Mesendoderm (in vitro differentiated cells): ENCODE measurements around the gene FASN.
A peak's percentile ranks its signal among the peaks of the same experiment; 100 is the strongest.

Experiments
- DNase-seq: peaks from one replicate; pipeline ENCODE4 v3.0.0; 2013
- H2AK5ac ChIP-seq: 2 replicates; pipeline ENCODE4 v1.6.1; 2013; ENCODE audit warnings: low read length, inconsistent platforms
- H2BK120ac ChIP-seq: 2 replicates; pipeline ENCODE4 v1.6.1; 2013; ENCODE audit warnings: low read depth, mild to moderate bottlenecking, low read length, moderate library complexity, mixed read lengths
- H2BK15ac ChIP-seq: replicated peaks from 2 replicates; pipeline ENCODE4 v1.6.1; 2013; ENCODE audit warnings: low read depth, mild to moderate bottlenecking, moderate library complexity
- H2BK5ac ChIP-seq: 2 replicates; pipeline ENCODE4 v1.6.1; 2013; ENCODE audit warnings: low read length, inconsistent platforms
- H3K18ac ChIP-seq: 2 replicates; pipeline ENCODE4 v1.6.1; 2013; ENCODE audit warnings: mild to moderate bottlenecking, low read length, mixed read lengths
- H3K23ac ChIP-seq: one replicate; pipeline ENCODE4 v1.6.1; 2013; ENCODE audit warnings: low read length
- H3K27ac ChIP-seq: 2 replicates; pipeline ENCODE4 v1.5.1; 2013; ENCODE audit warnings: low read depth, mild to moderate bottlenecking, inconsistent platforms, low read length, moderate library complexity
- H3K27me3 ChIP-seq: 2 replicates; pipeline ENCODE4 v1.6.1; 2013; ENCODE audit warnings: low read length, control low read depth, mild to moderate bottlenecking, inconsistent platforms; ENCODE audit not compliant: insufficient read depth, poor library complexity
- H3K36me3 ChIP-seq: 2 replicates; pipeline ENCODE4 v1.6.1; 2013; ENCODE audit warnings: low read length, inconsistent platforms; ENCODE audit not compliant: control insufficient read depth, insufficient read depth
- H3K4ac ChIP-seq: one replicate; pipeline ENCODE4 v1.6.1; 2013; ENCODE audit warnings: low read depth, mild to moderate bottlenecking, low read length, moderate library complexity
- H3K4me1 ChIP-seq: 2 replicates; pipeline ENCODE4 v1.6.1; 2013; ENCODE audit warnings: low read depth, low read length, inconsistent platforms; ENCODE audit not compliant: control insufficient read depth
- H3K4me2 ChIP-seq: 2 replicates; pipeline ENCODE4 v1.6.1; 2013; ENCODE audit warnings: low read length
- H3K4me3 ChIP-seq: 2 replicates; pipeline ENCODE4 v1.5.1; 2013; ENCODE audit warnings: mild to moderate bottlenecking, low read length
- H3K56ac ChIP-seq: one replicate; pipeline ENCODE4 v1.6.1; 2013; ENCODE audit warnings: low read length
- H3K79me1 ChIP-seq: 2 replicates; pipeline ENCODE4 v1.6.1; 2013; ENCODE audit warnings: low read length, inconsistent platforms
- H3K79me2 ChIP-seq: 2 replicates; pipeline ENCODE4 v1.6.1; 2013; ENCODE audit warnings: mild to moderate bottlenecking, low read length; ENCODE audit not compliant: control insufficient read depth, insufficient read depth
- H3K9ac ChIP-seq: 2 replicates; pipeline ENCODE4 v1.6.1; 2013; ENCODE audit warnings: low read length, inconsistent platforms
- H4K5ac ChIP-seq: one replicate; pipeline ENCODE4 v1.6.1; 2013; ENCODE audit warnings: low read length
- H4K8ac ChIP-seq: one replicate; pipeline ENCODE4 v1.6.1; 2013; ENCODE audit warnings: low read depth, mild to moderate bottlenecking, control low read depth, low read length, moderate library complexity
- WGBS: extraction: QIAGEN DNeasy Blood & Tissue Kit; methylation state at CpG from one replicate; pipeline ENCODE4 v1.1.7; 2013; ENCODE audit warnings: low lambda C conversion rate, missing lambda C conversion rate; ENCODE audit not compliant: insufficient coverage; ENCODE audit errors: extremely low coverage; 5-methylcytosine and 5-hydroxymethylcytosine counted together

FASN gene

GRCh38 chr17:82110298-82110697 lies 12.3 kb upstream of the FASN start:
- H3K56ac ChIP-seq, result no peak overlapping the region

GRCh38 chr17:82108961-82109475 lies 11.0 kb upstream of the FASN start:
- peaks cover 5% of the 10 kb centered on the region for H3K4me1 ChIP-seq
- H3K4me3 ChIP-seq, result no peak overlapping the region
- no peaks in the 10 kb centered on the region for H3K36me3 ChIP-seq
- H2AK5ac ChIP-seq, result no peak overlapping the region
- no peak overlapping the region for H3K18ac ChIP-seq
- DNase-seq, result no peak
- H4K5ac ChIP-seq, result no peak overlapping the region
- no peak overlapping the region for H3K9ac ChIP-seq
- H3K79me1 ChIP-seq, result no peaks in the 10 kb centered on the region
- H3K23ac ChIP-seq, result no peak overlapping the region
- H3K79me2 ChIP-seq, result no peaks in the 10 kb centered on the region
- no peak overlapping the region for H3K4me2 ChIP-seq
- no peak overlapping the region for H3K27ac ChIP-seq
- no peak overlapping the region for H3K4ac ChIP-seq
- H3K27me3 ChIP-seq, result no peaks in the 10 kb centered on the region
- H4K8ac ChIP-seq, result no peak overlapping the region
- H2BK120ac ChIP-seq, result no peak overlapping the region
- no CpG with 5 or more reads among the region's 14 CpGs for WGBS
- H2BK15ac ChIP-seq, result no peak overlapping the region
- no peak overlapping the region for H3K56ac ChIP-seq
- no peak overlapping the region for H2BK5ac ChIP-seq

More at GRCh38 chr17:82110298-82110697, 12.3 kb upstream of the FASN start:
- Histone ChIP-seq H2BK5ac (no peak overlapping the region), H3K9ac (no peak overlapping the region), H3K4me1 (peaks cover 2% of the 10 kb centered on the region), H2BK15ac (no peak overlapping the region), H3K27ac (no peak overlapping the region), H3K36me3 (no peaks in the 10 kb centered on the region), H3K79me2 (no peaks in the 10 kb centered on the region), H3K4me2 (no peak overlapping the region), H3K27me3 (no peaks in the 10 kb centered on the region), H2AK5ac (no peak overlapping the region), H4K8ac (no peak overlapping the region), H3K18ac (no peak overlapping the region), H3K4me3 (no peak overlapping the region), H3K4ac (no peak overlapping the region), H3K23ac (no peak overlapping the region), H2BK120ac (no peak overlapping the region), H4K5ac (no peak overlapping the region), H3K79me1 (no peaks in the 10 kb centered on the region)
- no peak for DNase-seq
- WGBS, result no CpG with 5 or more reads among the region's 3 CpGs

- no CpG with 5 or more reads among the region's 19 CpGs for WGBS
- no peak overlapping the region for H3K23ac ChIP-seq
- no peak overlapping the region for H4K8ac ChIP-seq
- H4K5ac ChIP-seq, result no peak overlapping the region
- H2BK5ac ChIP-seq, result no peak overlapping the region
- no peak overlapping the region for H2AK5ac ChIP-seq
- no peak overlapping the region for H3K27ac ChIP-seq
- H3K9ac ChIP-seq, result no peak overlapping the region
- no peaks in the 10 kb centered on the region for H3K27me3 ChIP-seq
- no peaks in the 10 kb centered on the region for H3K79me1 ChIP-seq
- peaks cover 9% of the 10 kb centered on the region for H3K4me1 ChIP-seq
- H3K4me3 ChIP-seq, result no peak overlapping the region
- H3K36me3 ChIP-seq, result no peaks in the 10 kb centered on the region
- no peaks in the 10 kb centered on the region for H3K79me2 ChIP-seq
- H2BK15ac ChIP-seq, result no peak overlapping the region
- H3K56ac ChIP-seq, result no peak overlapping the region
- H3K4ac ChIP-seq, result no peak overlapping the region
- no peak for DNase-seq
- H2BK120ac ChIP-seq, result no peak overlapping the region
- H3K18ac ChIP-seq, result no peak overlapping the region
- H3K4me2 ChIP-seq, result no peak overlapping the region
These were observed 10.5 kb upstream of the FASN start for GRCh38 chr17:82108496-82108945.

GRCh38 chr17:82108038-82108437 lies 10.0 kb upstream of the FASN start:
- no peak for DNase-seq
- no peak overlapping the region for H3K9ac ChIP-seq

GRCh38 chr17:82107341-82107860 lies 9.4 kb upstream of the FASN start:
- Histone ChIP-seq H2BK15ac (no peak overlapping the region), H3K79me1 (no peaks in the 10 kb centered on the region), H3K4me2 (no peak overlapping the region), H3K4me3 (no peak overlapping the region), H2AK5ac (no peak overlapping the region), H3K23ac (no peak overlapping the region), H3K4me1 (peaks cover 13% of the 10 kb centered on the region), H3K18ac (no peak overlapping the region), H3K36me3 (no peaks in the 10 kb centered on the region), H3K27ac (no peak overlapping the region), H4K5ac (no peak overlapping the region), H4K8ac (no peak overlapping the region), H2BK120ac (no peak overlapping the region), H3K56ac (no peak overlapping the region), H2BK5ac (no peak overlapping the region), H3K79me2 (no peaks in the 10 kb centered on the region), H3K27me3 (no peaks in the 10 kb centered on the region), H3K9ac (no peak overlapping the region), H3K4ac (no peak overlapping the region)
- no CpG with 5 or more reads among the region's 24 CpGs for WGBS
- DNase-seq, result peak; percentile 28

More at GRCh38 chr17:82108038-82108437, 10.0 kb upstream of the FASN start:
- no peak overlapping the region for H3K4me2 ChIP-seq
- H4K5ac ChIP-seq, result no peak overlapping the region
- H3K27ac ChIP-seq, result no peak overlapping the region
- H3K56ac ChIP-seq, result no peak overlapping the region
- no peak overlapping the region for H2BK15ac ChIP-seq
- no peak overlapping the region for H3K23ac ChIP-seq
- no peak overlapping the region for H2BK5ac ChIP-seq
- H2BK120ac ChIP-seq, result no peak overlapping the region
- no peaks in the 10 kb centered on the region for H3K79me1 ChIP-seq
- no CpG with 5 or more reads among the region's 14 CpGs for WGBS
- no peak overlapping the region for H3K4ac ChIP-seq
- H3K18ac ChIP-seq, result no peak overlapping the region
- H3K36me3 ChIP-seq, result no peaks in the 10 kb centered on the region
- H3K79me2 ChIP-seq, result no peaks in the 10 kb centered on the region
- H4K8ac ChIP-seq, result no peak overlapping the region
- no peak overlapping the region for H2AK5ac ChIP-seq
- no peaks in the 10 kb centered on the region for H3K27me3 ChIP-seq
- no peak overlapping the region for H3K4me3 ChIP-seq
- H3K4me1 ChIP-seq, result peaks cover 10% of the 10 kb centered on the region
